ENCODE measurements around the gene TRIM9. TPM values are rescaled to one million over a fixed set of nuclear protein-coding genes. Genes with fewer than 3 reads are reported as not detected.

The TRIM9 gene
- total RNA-seq (ENCODE audit: low replicate concordance): 1.3 and 2.3 TPM in 2 replicates

GRCh38 chr14:51094901-51095853 lies at the start of gene TRIM9:
TRIM9 (minus strand) TSS chr14:51095105; CDS start chr14:51094939, 166 bp downstream.
- H3K9ac ChIP-seq: no peak within 1 kb of the TSS

GRCh38 chr14:51140856-51141255 lies 46.0 kb upstream of the TRIM9 start:
- H3K79me2 ChIP-seq (ENCODE audit: low read depth): no peaks in the 10 kb centered on the region
- H3K36me3 Mint-ChIP-seq: no peaks in the 10 kb centered on the region
- no peak overlapping the region for H3K4me2 ChIP-seq
- no peak overlapping the region for H3K27ac Mint-ChIP-seq
- H3K27ac ChIP-seq: no peak overlapping the region
- H3K4me1 ChIP-seq: peaks cover 13% of the 10 kb centered on the region
- H2AFZ ChIP-seq (replicated peaks): no peak overlapping the region
- no peak for DNase-seq (ENCODE audit: low spot score)
- no peaks in the 10 kb centered on the region for H4K20me1 ChIP-seq (ENCODE audit: low read depth)
- TF ChIP-seq EZH2phosphoT487 (IDR thresholded peaks at IDR 0.05): no peak
- TF ChIP-seq CTCF (IDR thresholded peaks at IDR 0.05): no peak
- no peak for TF ChIP-seq EZH2 (IDR thresholded peaks at IDR 0.05)
- peaks cover 9% of the 10 kb centered on the region for H3K9me3 ChIP-seq (ENCODE audit: low read depth)
- no peak overlapping the region for H3K9ac ChIP-seq
- H3K36me3 ChIP-seq: no peaks in the 10 kb centered on the region
- H3K27me3 Mint-ChIP-seq (ENCODE audit: insufficient read depth, low read depth): no peaks in the 10 kb centered on the region
- peaks cover 9% of the 10 kb centered on the region for H3F3A ChIP-seq (ENCODE audit: low read depth)
- H3K4me3 ChIP-seq: no peak overlapping the region
- peaks cover 16% of the 10 kb centered on the region for H3K9me3 Mint-ChIP-seq
- no peak overlapping the region for H3K4me3 Mint-ChIP-seq
- H3K4me1 Mint-ChIP-seq: peaks cover 12% of the 10 kb centered on the region
- H3K27me3 ChIP-seq: no peaks in the 10 kb centered on the region

More at GRCh38 chr14:51094901-51095853, at the start of gene TRIM9:
- Histone ChIP-seq H3K9me3 (ENCODE audit: low read depth) (no peaks in the 10 kb centered on the region), H3K36me3 (no peaks in the 10 kb centered on the region), H4K20me1 (ENCODE audit: low read depth) (no peaks in the 10 kb centered on the region), H2AFZ (replicated peaks) (peak within 1 kb of the TSS; percentile 97), H3K4me3 (peak within 1 kb of the TSS; percentile 66), H3K4me1 (peaks cover 18% of the 10 kb centered on the region), H3K79me2 (ENCODE audit: low read depth) (no peaks in the 10 kb centered on the region), H3F3A (ENCODE audit: low read depth) (peaks cover 17% of the 10 kb centered on the region), H3K27me3 (peaks cover 70% of the 10 kb centered on the region), H3K27ac (no peak within 1 kb of the TSS), H3K4me2 (peak within 1 kb of the TSS; percentile 89)
- peak within 1 kb of the TSS; percentile 97 for H3K27ac Mint-ChIP-seq
- peaks cover 27% of the 10 kb centered on the region for H3K4me1 Mint-ChIP-seq
- DNase-seq (ENCODE audit: low spot score): peak; percentile 99
- peak within 1 kb of the TSS; percentile 94 for H3K4me3 Mint-ChIP-seq
- no peaks in the 10 kb centered on the region for H3K36me3 Mint-ChIP-seq
- TF ChIP-seq EZH2phosphoT487 (IDR thresholded peaks at IDR 0.05) (no peak), EZH2 (IDR thresholded peaks at IDR 0.05) (no peak), CTCF (IDR thresholded peaks at IDR 0.05) (no peak)
- H3K27me3 Mint-ChIP-seq (ENCODE audit: insufficient read depth, low read depth): peaks cover 17% of the 10 kb centered on the region
- no peaks in the 10 kb centered on the region for H3K9me3 Mint-ChIP-seq

GRCh38 chr14:51140338-51140737 lies 45.4 kb upstream of the TRIM9 start:
- Mint-ChIP-seq H3K4me3 (no peak overlapping the region), H3K36me3 (no peaks in the 10 kb centered on the region), H3K27ac (no peak overlapping the region), H3K4me1 (peaks cover 12% of the 10 kb centered on the region), H3K27me3 (ENCODE audit: insufficient read depth, low read depth) (no peaks in the 10 kb centered on the region), H3K9me3 (peaks cover 17% of the 10 kb centered on the region)
- H3K27ac ChIP-seq: no peak overlapping the region
- peaks cover 9% of the 10 kb centered on the region for H3K9me3 ChIP-seq (ENCODE audit: low read depth)
- peaks cover 9% of the 10 kb centered on the region for H3F3A ChIP-seq (ENCODE audit: low read depth)
- DNase-seq (ENCODE audit: low spot score): no peak
- no peaks in the 10 kb centered on the region for H3K79me2 ChIP-seq (ENCODE audit: low read depth)
- no peaks in the 10 kb centered on the region for H3K36me3 ChIP-seq
- TF ChIP-seq EZH2phosphoT487 (IDR thresholded peaks at IDR 0.05) (no peak), EZH2 (IDR thresholded peaks at IDR 0.05) (no peak), CTCF (IDR thresholded peaks at IDR 0.05) (no peak)
- H3K9ac ChIP-seq: no peak overlapping the region
- no peak overlapping the region for H3K4me2 ChIP-seq
- H3K4me1 ChIP-seq: peaks cover 13% of the 10 kb centered on the region
- no peaks in the 10 kb centered on the region for H3K27me3 ChIP-seq
- no peak overlapping the region for H3K4me3 ChIP-seq
- no peak overlapping the region for H2AFZ ChIP-seq (replicated peaks)
- H4K20me1 ChIP-seq (ENCODE audit: low read depth): no peaks in the 10 kb centered on the region

Data from neural progenitor cell (in vitro differentiated cells).